ENCODE measurements around the gene IL17RA. TPM values are rescaled to one million over a fixed set of nuclear protein-coding genes. Genes with fewer than 3 reads are reported as not detected.
A peak's percentile ranks its signal among the peaks of the same experiment; 100 is the strongest.

The IL17RA gene
- total RNA-seq, 2 donors from 2014 or later, result 7.9 to 12.2 TPM

DNA sequence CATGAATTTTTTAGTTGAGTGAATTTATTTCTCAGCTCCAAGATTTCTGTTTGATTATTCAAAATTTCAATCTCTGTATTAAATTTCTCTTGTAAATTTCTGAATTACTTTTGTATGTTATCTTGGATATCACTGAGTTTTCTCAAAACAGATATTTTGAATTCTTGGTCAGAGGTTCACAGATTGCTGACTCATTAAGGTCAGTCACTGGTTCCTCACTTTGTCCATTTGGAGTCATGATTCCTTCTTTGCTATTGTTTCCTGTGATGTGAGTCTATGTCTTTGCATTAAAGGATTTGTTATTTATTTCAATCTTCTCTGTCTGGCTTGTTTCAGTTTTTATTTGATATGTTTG, 10.2 kb upstream of the IL17RA start:
- no peak for DNase-seq (ENCODE audit: low spot score)
- TF ChIP-seq, protein P1, sequence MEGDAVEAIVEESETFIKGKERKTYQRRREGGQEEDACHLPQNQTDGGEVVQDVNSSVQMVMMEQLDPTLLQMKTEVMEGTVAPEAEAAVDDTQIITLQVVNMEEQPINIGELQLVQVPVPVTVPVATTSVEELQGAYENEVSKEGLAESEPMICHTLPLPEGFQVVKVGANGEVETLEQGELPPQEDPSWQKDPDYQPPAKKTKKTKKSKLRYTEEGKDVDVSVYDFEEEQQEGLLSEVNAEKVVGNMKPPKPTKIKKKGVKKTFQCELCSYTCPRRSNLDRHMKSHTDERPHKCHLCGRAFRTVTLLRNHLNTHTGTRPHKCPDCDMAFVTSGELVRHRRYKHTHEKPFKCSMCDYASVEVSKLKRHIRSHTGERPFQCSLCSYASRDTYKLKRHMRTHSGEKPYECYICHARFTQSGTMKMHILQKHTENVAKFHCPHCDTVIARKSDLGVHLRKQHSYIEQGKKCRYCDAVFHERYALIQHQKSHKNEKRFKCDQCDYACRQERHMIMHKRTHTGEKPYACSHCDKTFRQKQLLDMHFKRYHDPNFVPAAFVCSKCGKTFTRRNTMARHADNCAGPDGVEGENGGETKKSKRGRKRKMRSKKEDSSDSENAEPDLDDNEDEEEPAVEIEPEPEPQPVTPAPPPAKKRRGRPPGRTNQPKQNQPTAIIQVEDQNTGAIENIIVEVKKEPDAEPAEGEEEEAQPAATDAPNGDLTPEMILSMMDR (IDR thresholded peaks at IDR 0.05), result no peak
- Histone ChIP-seq H3K4me1 (peaks cover 0 to 7% of the 10 kb centered on the region in 2 donors), H3K9me3 (no peaks in the 10 kb centered on the region), H3K27ac (no peak overlapping the region), H3K27me3 (no peaks in the 10 kb centered on the region), H3K4me3 (no peak overlapping the region), H3K36me3 (no peaks in the 10 kb centered on the region)

DNA sequence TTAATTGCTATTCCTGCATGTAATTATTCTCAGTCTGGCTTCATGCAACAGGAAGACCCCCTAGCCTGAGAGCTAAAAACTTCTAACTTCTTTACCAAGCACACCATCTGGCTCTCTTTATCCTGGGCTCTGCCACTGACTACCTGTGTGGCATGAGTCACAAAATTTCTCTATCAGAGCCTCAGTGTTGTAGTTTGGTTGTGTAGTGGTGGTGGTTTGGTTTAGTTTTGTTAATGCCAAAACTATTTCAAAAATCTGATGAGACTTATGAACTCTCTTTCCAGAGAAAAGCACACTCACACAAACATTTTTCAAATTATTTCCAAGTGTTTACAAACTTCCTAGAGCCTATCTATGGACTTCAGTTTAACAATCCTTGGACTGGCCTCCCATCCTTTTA, 7.5 kb upstream of the IL17RA start:
- H3K4me3 ChIP-seq, result no peak overlapping the region
- H3K4me1 ChIP-seq, result peaks cover 0 to 7% of the 10 kb centered on the region in 2 donors
- no peak overlapping the region for H3K27ac ChIP-seq
- H3K9me3 ChIP-seq, result no peaks in the 10 kb centered on the region
- DNase-seq (ENCODE audit: low spot score), result no peak
- no peaks in the 10 kb centered on the region for H3K36me3 ChIP-seq
- TF ChIP-seq, protein P1 (IDR thresholded peaks at IDR 0.05), result no peak
- H3K27me3 ChIP-seq, result no peaks in the 10 kb centered on the region

DNA sequence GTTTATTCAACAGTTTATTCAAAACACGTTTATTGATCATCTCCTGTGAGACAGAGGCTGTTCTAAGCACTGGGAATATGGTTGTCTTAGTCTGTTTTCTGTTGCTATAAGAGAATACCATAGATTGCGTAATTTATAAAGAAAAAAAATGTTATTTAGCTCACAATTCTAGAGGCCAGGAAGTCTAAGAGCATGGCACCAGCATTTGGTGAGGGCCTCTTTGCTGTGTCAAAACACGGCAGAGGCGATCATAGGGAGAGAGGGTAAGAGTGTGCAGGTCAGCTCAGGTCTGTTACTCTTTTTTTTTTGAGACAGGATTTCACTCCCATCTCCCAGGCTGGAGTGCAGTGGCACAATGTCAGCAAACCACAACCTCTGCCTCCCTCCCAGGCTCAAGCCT, 5.2 kb upstream of the IL17RA start:
- Histone ChIP-seq H3K36me3 (no peaks in the 10 kb centered on the region), H3K9me3 (no peaks in the 10 kb centered on the region), H3K4me1 (peaks cover 0 to 16% of the 10 kb centered on the region in 2 donors), H3K27ac (no peak overlapping the region), H3K4me3 (no peak overlapping the region), H3K27me3 (no peaks in the 10 kb centered on the region)
- TF ChIP-seq, protein P1 (IDR thresholded peaks at IDR 0.05), result no peak
- no peak for DNase-seq (ENCODE audit: low spot score)

DNA sequence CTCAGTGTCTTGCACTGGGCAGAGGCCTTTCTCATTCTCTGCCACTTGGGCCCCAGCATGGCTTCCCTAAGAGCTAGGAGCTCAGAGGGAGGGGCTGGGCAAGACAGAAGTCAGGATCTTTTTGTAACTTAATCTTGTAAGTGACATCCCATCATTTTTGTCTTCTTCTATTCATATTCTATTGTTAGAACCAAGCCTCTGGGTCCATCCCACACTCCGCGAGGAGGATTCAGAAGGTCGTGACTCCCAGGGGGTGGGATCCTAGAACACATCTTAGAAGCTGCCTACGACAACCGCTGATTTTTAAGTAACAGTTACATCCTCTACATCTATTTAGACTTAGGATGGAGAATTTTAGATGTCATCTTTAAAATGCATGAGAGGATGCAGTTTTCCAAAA, 1.5 kb upstream of the IL17RA start:
- no peak for DNase-seq (ENCODE audit: low spot score)
- no peak overlapping the region for H3K27ac ChIP-seq
- peaks cover 0 to 29% of the 10 kb centered on the region in 2 donors for H3K4me1 ChIP-seq
- H3K9me3 ChIP-seq, result no peaks in the 10 kb centered on the region
- H3K4me3 ChIP-seq, result no peak overlapping the region
- no peaks in the 10 kb centered on the region for H3K36me3 ChIP-seq
- H3K27me3 ChIP-seq, result no peaks in the 10 kb centered on the region
- TF ChIP-seq, protein P1 (IDR thresholded peaks at IDR 0.05), result no peak

DNA sequence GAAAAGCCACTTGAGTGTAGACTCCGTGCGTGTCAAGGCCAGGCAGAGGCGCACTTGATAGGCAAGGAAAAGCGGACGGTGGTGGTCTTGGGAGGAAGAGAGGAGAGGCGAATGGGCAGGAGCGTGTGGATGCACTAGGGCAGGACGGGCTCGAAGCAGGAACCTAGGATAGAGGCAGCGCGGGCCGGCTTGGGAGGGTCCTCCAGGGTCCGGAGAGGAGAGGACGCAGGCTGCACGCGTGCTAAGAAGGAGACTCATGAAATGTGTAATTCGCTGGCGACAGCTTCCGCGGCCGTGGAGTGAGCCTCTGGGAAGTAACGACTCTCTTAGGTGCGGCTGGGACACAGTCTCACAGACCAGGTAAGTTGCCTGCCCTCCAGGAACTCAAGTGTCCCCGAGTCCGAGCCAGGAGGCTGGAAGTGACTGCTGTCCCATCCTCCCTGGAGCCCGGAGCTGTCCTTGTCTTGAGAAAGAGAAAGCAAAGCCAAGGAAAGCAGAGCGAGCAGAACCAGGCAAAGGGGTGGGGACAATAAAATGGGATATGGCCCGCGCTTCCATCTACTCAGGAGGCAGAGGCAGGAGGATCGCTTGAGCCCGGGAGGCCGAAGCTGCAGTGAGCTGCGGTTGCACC, 874 bp upstream of the IL17RA start:
- H3K4me3 ChIP-seq, result peak overlapping the region in 1 of 2 donors; percentile 91
- no peak for DNase-seq (ENCODE audit: low spot score)

More for the DNA sequence above, 874 bp upstream of the IL17RA start:
- Histone ChIP-seq H3K27ac (peak overlapping the region; percentile 87 to 89), H3K36me3 (no peaks in the 10 kb centered on the region), H3K9me3 (no peaks in the 10 kb centered on the region), H3K4me1 (peaks cover 0 to 29% of the 10 kb centered on the region in 2 donors), H3K27me3 (no peaks in the 10 kb centered on the region)
- TF ChIP-seq, protein P1 (IDR thresholded peaks at IDR 0.05), result no peak
